SK-N-SH (cell line): ENCODE data around the gene RFTN1.

ENCODE experiments used
- EP300 ChIP-seq, 2 experiments: IDR thresholded peaks; 2 replicates each; pipeline versions ENCODE4 v1.4.0 to v1.6.1; 2012; ENCODE audit warnings: borderline replicate concordance in 1 of 2, low read depth in 1 of 2, low read length in 1 of 2
- FOXJ3 ChIP-seq: sonication (generic); formaldehyde crosslinking; IDR thresholded peaks from 2 replicates; pipeline ENCODE4 v1.5.1; 2020; ENCODE audit warnings: mild to moderate bottlenecking, missing genetic modification reagents
- JUND ChIP-seq: IDR thresholded peaks from 2 replicates; pipeline ENCODE4 v1.4.0; 2012
- MXI1 ChIP-seq: IDR thresholded peaks from 2 replicates; pipeline ENCODE4 v1.6.1; 2012; ENCODE audit warnings: mild to moderate bottlenecking, low read depth, low read length, improper control_type of control experiment
- RAD21 ChIP-seq: IDR thresholded peaks from 2 replicates; pipeline ENCODE4 v1.6.1; 2012; ENCODE audit warnings: mild to moderate bottlenecking, low read length
- REST ChIP-seq: IDR thresholded peaks from 2 replicates; pipeline ENCODE4 v1.6.1; 2012; ENCODE audit warnings: mild to moderate bottlenecking, low read depth, low read length, moderate library complexity
- TCF12 ChIP-seq: IDR thresholded peaks from 2 replicates; pipeline ENCODE4 v1.4.0; 2012
- TF ChIP-seq, protein P1 (sequence below): fragments of 200-600 bp; sonication (generic); IDR thresholded peaks from 2 replicates; pipeline ENCODE4 v1.6.1; 2017; ENCODE audit warnings: antibody characterized with exemption, mild to moderate bottlenecking, moderate library complexity

GRCh38 chr3:16441371-16441875 lies 72.1 kb downstream of the RFTN1 start:
- no peak for TF ChIP-seq REST
- no peak for TF ChIP-seq TCF12
- peak in 1 of 2 experiments; percentile 93; a peak in 2 of 4 replicates for TF ChIP-seq EP300 (IDR thresholded peaks at IDR 0.05; ENCODE audit: borderline replicate concordance in 1 of 2, low read depth in 1 of 2, low read length in 1 of 2)
- TF ChIP-seq, protein P1, sequence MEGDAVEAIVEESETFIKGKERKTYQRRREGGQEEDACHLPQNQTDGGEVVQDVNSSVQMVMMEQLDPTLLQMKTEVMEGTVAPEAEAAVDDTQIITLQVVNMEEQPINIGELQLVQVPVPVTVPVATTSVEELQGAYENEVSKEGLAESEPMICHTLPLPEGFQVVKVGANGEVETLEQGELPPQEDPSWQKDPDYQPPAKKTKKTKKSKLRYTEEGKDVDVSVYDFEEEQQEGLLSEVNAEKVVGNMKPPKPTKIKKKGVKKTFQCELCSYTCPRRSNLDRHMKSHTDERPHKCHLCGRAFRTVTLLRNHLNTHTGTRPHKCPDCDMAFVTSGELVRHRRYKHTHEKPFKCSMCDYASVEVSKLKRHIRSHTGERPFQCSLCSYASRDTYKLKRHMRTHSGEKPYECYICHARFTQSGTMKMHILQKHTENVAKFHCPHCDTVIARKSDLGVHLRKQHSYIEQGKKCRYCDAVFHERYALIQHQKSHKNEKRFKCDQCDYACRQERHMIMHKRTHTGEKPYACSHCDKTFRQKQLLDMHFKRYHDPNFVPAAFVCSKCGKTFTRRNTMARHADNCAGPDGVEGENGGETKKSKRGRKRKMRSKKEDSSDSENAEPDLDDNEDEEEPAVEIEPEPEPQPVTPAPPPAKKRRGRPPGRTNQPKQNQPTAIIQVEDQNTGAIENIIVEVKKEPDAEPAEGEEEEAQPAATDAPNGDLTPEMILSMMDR, result no peak
- TF ChIP-seq RAD21, result peak; percentile 19; the same call in 1 of the 2 replicates
- no peak for TF ChIP-seq MXI1
- no peak for TF ChIP-seq JUND
- peak; percentile 56 for TF ChIP-seq FOXJ3
